ENCODE results near the gene SLC37A1.

SLC37A1 gene

DNA sequence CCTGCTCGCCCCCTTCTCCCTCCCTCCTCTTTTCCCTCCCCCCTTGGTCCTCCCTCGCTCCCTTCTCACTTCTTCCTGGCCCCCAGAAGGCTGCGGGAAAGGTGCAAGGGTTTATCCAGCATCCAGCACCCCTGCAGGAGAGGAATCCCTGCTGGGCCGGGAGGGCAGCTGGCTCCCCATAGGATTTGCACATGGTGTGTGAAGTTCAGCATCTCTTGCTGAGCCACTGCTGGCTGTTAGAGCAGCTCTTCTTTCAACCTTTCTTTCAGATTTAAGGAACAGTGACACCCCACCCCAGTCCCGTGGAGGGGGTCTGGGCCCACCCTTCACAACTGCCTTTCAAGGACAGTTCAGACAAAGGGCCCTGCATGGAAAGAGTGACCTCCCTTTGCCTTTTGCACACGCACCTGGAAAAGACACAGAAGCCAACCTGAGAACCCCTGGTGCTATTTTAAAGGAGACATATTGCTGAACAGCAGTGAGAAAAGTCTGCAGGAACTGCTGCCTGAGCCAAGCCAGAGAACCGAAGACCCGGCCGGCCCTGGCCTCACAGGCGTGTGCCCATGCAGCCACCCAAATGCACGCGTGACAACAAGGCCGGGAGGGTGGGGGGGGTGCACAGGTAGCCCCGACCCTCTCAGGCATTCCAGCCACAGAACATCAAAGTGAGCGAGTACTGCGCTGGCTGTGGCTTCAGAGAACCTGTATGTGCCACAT, 66.6 kb downstream of the SLC37A1 start:
- Histone ChIP-seq H3K27ac (no peak overlapping the region), H3K4me3 (no peak overlapping the region)
- no peak for DNase-seq (ENCODE audit: low spot score)
- TF ChIP-seq, protein P1, sequence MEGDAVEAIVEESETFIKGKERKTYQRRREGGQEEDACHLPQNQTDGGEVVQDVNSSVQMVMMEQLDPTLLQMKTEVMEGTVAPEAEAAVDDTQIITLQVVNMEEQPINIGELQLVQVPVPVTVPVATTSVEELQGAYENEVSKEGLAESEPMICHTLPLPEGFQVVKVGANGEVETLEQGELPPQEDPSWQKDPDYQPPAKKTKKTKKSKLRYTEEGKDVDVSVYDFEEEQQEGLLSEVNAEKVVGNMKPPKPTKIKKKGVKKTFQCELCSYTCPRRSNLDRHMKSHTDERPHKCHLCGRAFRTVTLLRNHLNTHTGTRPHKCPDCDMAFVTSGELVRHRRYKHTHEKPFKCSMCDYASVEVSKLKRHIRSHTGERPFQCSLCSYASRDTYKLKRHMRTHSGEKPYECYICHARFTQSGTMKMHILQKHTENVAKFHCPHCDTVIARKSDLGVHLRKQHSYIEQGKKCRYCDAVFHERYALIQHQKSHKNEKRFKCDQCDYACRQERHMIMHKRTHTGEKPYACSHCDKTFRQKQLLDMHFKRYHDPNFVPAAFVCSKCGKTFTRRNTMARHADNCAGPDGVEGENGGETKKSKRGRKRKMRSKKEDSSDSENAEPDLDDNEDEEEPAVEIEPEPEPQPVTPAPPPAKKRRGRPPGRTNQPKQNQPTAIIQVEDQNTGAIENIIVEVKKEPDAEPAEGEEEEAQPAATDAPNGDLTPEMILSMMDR (IDR thresholded peaks at IDR 0.05) = no peak

DNA sequence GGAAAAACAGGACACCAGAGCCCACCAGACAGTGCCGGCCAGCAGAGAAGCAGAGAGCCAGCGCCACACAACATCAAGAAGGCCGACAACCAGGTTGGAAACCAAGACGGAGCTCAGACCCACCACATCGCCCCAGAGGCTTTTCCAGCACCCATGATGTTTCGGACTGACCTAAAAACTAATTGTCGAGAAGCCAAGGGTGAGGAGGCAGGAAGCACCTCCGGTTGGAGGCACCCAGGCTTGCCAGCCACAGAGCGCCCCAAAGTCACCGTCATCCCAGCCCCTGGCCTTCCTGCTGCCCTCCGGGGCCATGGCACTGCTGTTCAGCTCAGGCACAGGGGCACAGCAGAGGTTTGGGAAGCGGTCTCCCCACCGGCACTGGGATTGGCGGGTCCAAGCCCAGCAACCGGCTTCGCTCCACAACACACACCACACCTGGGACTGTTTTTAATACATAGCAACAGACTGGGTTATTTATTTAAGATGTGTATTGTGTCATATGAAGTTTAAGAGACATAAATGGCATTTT, 67.2 kb downstream of the SLC37A1 start:
- DNase-seq (ENCODE audit: low spot score) = peak; percentile 49
- TF ChIP-seq, protein P1 (IDR thresholded peaks at IDR 0.05) = no peak
- Histone ChIP-seq H3K4me3 (no peak overlapping the region), H3K27ac (no peak overlapping the region)

DNA sequence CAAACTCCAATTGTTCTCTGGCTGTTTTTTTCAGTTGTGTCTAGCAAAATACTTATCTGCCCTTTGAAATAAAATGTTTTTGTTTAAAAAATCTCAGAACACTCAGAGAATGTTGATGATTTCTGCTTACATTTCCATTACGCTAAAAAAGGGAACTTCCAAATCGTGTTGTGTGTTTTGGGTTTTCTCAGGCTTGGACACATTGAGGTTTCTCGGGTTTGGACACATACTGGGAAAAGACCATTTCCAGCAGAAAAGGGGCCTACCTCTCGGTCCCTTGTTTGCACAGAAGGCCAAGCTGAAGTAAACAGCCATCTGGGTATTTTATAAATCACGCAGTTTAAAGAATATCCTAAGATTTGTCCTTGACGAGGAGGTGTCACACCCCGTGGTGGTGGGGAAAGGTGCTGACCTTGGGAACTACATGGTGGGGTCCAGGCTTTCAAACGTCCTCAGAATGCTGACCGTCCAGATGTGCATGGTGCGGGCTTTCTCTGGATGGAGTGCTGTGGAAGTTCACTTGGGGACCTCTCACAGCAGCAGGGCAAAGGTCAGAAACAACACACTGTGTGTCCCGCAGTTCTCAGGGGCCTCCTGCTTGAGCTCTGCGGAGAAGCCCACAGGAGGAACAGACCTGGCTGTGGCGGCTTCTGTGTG, 67.8 kb downstream of the SLC37A1 start:
- H3K27ac ChIP-seq = no peak overlapping the region
- TF ChIP-seq, protein P1 (IDR thresholded peaks at IDR 0.05) = no peak
- DNase-seq (ENCODE audit: low spot score) = peak; percentile 26
- no peak overlapping the region for H3K4me3 ChIP-seq

DNA sequence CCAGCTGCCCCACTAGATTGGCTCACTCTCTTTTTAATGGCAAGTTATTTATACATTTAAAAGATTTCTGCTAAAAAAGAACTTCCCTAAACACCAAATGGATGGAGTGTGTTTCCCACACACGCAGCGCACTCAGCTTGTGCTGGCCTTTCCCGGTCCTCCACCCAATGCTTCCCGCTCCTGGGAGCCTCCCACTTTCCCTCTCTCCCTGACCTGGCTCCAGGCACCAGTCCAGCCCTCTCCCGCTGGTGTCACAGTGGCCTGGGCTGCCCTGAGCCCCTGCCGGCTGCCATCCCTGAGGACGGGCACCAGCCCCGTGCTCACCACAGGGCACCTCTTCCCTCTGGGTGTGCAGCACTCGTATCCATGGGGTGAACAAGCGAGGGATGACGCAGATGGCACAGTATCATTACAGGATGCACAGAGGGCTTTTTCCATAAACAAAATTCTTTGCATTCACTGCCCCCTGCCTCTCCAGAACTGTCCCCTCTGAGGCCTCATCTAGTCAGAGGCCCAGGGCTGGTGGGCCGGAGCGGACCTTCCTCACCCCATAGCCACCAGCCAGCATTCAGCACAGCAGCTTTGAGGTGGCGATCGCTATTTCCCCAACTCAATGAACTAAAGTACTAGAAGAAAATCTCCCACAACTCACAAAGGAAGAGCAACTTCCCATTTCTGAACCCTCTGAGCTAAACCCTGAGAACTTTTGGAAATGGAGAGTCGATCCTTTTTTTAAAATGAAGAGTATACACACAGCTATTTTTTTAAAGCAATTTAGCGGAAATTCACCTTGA, 68.5 kb downstream of the SLC37A1 start:
- Histone ChIP-seq H3K27ac (no peak overlapping the region), H3K4me3 (no peak overlapping the region)
- peak; percentile 50 for DNase-seq (ENCODE audit: low spot score)
- TF ChIP-seq, protein P1 (IDR thresholded peaks at IDR 0.05) = no peak

DNA sequence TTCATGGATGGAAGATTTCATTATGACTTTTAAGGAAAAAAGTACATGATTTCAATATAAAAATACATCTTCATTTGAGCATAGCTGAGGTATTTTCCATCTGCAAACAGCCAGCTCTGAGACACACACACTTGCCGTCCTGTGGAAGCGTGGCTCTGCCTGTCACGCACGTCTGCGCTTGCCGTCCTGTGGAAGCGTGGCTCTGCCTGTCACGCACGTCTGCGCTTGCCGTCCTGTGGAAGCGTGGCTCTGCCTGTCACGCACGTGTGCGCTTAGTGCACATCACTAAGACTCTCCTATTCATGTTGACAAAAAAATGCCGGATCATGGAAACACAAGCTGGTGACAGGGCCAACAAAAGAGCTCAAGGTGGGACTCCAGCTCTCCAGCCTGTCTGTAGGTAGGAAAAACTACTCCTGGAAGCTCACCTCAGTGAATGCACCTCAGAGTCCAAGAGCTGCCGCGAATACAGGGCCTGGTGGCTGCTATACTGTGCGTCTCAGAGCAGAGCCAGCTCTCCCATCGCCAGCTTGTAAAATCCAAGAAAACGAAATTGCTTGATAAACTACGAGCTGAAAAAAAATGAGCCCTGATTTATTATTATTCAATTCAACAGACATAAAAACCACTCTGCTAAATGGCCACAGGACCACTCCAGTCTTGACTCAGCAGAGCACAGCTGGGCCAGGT, 69.3 kb downstream of the SLC37A1 start:
- TF ChIP-seq, protein P1 (IDR thresholded peaks at IDR 0.05) = no peak
- Histone ChIP-seq H3K27ac (no peak overlapping the region), H3K4me3 (no peak overlapping the region)
- no peak for DNase-seq (ENCODE audit: low spot score)

GRCh38 chr21:42583477-42584295, 70.0 kb downstream of the SLC37A1 start:
- DNase-seq (ENCODE audit: low spot score) = peak; percentile 68
- Histone ChIP-seq H3K27ac (no peak overlapping the region), H3K4me3 (no peak overlapping the region)
- TF ChIP-seq, protein P1 (IDR thresholded peaks at IDR 0.05) = no peak

All from coronary artery (tissue), 2 donors.